DND-41 (cell line): ENCODE results near the gene ATP5PO.

Experiments used
- EZH2 ChIP-seq: IDR thresholded peaks from 3 replicates; pipeline ENCODE4 v1.6.1; 2012; ENCODE audit warnings: borderline replicate concordance, low read depth, mild to moderate bottlenecking, moderate library complexity, low read length, inconsistent platforms; ENCODE audit not compliant: severe bottlenecking
- TF ChIP-seq, protein P1 (sequence below): IDR thresholded peaks from 2 replicates; pipeline ENCODE4 v1.5.1; 2012; ENCODE audit warnings: borderline replicate concordance, low read length, moderate library complexity, mild to moderate bottlenecking; ENCODE audit not compliant: poor library complexity, severe bottlenecking; ENCODE audit errors: extremely low read depth

GRCh38 chr21:33901412-33902288, 14.0 kb downstream of the ATP5PO start:
- TF ChIP-seq, protein P1, sequence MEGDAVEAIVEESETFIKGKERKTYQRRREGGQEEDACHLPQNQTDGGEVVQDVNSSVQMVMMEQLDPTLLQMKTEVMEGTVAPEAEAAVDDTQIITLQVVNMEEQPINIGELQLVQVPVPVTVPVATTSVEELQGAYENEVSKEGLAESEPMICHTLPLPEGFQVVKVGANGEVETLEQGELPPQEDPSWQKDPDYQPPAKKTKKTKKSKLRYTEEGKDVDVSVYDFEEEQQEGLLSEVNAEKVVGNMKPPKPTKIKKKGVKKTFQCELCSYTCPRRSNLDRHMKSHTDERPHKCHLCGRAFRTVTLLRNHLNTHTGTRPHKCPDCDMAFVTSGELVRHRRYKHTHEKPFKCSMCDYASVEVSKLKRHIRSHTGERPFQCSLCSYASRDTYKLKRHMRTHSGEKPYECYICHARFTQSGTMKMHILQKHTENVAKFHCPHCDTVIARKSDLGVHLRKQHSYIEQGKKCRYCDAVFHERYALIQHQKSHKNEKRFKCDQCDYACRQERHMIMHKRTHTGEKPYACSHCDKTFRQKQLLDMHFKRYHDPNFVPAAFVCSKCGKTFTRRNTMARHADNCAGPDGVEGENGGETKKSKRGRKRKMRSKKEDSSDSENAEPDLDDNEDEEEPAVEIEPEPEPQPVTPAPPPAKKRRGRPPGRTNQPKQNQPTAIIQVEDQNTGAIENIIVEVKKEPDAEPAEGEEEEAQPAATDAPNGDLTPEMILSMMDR = peak; percentile 70
- no peak for TF ChIP-seq EZH2
